Upper lobe of right lung (tissue), 1 donor: Measurements from ENCODE around the gene CYP2C9. TPM values are rescaled to one million over a fixed set of nuclear protein-coding genes. Genes with fewer than 3 reads are reported as not detected.
"Not testable (repeated sequence)": the region's sequence is repeated elsewhere in the genome, so short reads cannot be mapped to it uniquely, and the experiment has no call there.

Experiments
- ATAC-seq: fragments of 200-7000 bp; cut with Tn5 transposase; one replicate; pipeline ENCODE4 v1.9.1; 2020; ENCODE audit warnings: mild to moderate bottlenecking, moderate library complexity
- DNase-seq: peaks from one replicate; pipeline ENCODE4 v3.0.0-alpha.2; 2020
- H3K27ac ChIP-seq: fragments of 200-600 bp; one replicate; pipeline ENCODE4 v1.8.0; 2022
- H3K27me3 ChIP-seq: fragments of 200-600 bp; one replicate; pipeline ENCODE4 v1.8.0; 2022; ENCODE audit warnings: mild to moderate bottlenecking
- H3K36me3 ChIP-seq: fragments of 200-600 bp; one replicate; pipeline ENCODE4 v1.8.0; 2022
- H3K4me1 ChIP-seq: fragments of 200-600 bp; one replicate; pipeline ENCODE4 v1.8.0; 2022
- H3K4me3 ChIP-seq: fragments of 200-600 bp; one replicate; pipeline ENCODE4 v1.8.0; 2022; ENCODE audit warnings: mild to moderate bottlenecking
- H3K9me3 ChIP-seq: fragments of 200-600 bp; one replicate; pipeline ENCODE4 v1.8.0; 2022
- CTCF ChIP-seq: fragments of 200-600 bp; IDR thresholded peaks from one replicate; pipeline ENCODE4 v1.8.0; 2022; ENCODE audit warnings: antibody characterized with exemption
- intact Hi-C: fragments of 100-400 bp; cut with DNase I; formaldehyde crosslinking; loops from one replicate; pipeline ENCODE4 v1.11.0; 2022
- long read RNA-seq: library from polyadenylated mRNA; unstranded; transcript quantifications from one replicate; pipeline ENCODE4 v2.0.0, GENCODE V29; 2021
- total RNA-seq: library from RNA; stranded (reverse); fragmentation: NEBNext Ultra II Directional; extraction: Animal tissue kit (Norgen Biotek cat#: 25700); gene quantifications from one replicate; pipeline ENCODE4 v1.2.1, GENCODE V29; 2021
- donor health status: DM: no; HTN: yes; CAD: no; lungs with severe emphysema.

The CYP2C9 gene
- 0.20 TPM for total RNA-seq
- long read RNA-seq = 0 reads

GRCh38 chr10:94938383-94938782 is at the start of gene CYP2C9:
CYP2C9 (plus strand) TSS chr10:94938658; CDS start chr10:94938683, 25 bp downstream.
- H3K27ac ChIP-seq = no peak within 1 kb of the TSS
- ATAC-seq (no peak), DNase-seq (no peak)
- H3K27me3 ChIP-seq = no peaks in the 10 kb centered on the region
- H3K9me3 ChIP-seq = no peaks in the 10 kb centered on the region
- no peaks in the 10 kb centered on the region for H3K4me1 ChIP-seq
- H3K36me3 ChIP-seq = no peaks in the 10 kb centered on the region
- intact Hi-C loops = no loop called here
- H3K4me3 ChIP-seq = no peak within 1 kb of the TSS
- no peak for TF ChIP-seq CTCF

GRCh38 chr10:94889123-94889522 is 49.3 kb upstream of the CYP2C9 start:
- H3K4me3 ChIP-seq = no peak overlapping the region
- no peaks in the 10 kb centered on the region for H3K9me3 ChIP-seq
- no peaks in the 10 kb centered on the region for H3K36me3 ChIP-seq
- intact Hi-C loops = no loop called here
- H3K27me3 ChIP-seq = no peaks in the 10 kb centered on the region
- ATAC-seq = no peak
- H3K4me1 ChIP-seq = no peaks in the 10 kb centered on the region
- H3K27ac ChIP-seq = no peak overlapping the region
- no peak for TF ChIP-seq CTCF
- DNase-seq = no peak

GRCh38 chr10:94890264-94891022 is 48.0 kb upstream of the CYP2C9 start:
- H3K4me1 ChIP-seq = no peaks in the 10 kb centered on the region
- no peaks in the 10 kb centered on the region for H3K9me3 ChIP-seq
- no peaks in the 10 kb centered on the region for H3K36me3 ChIP-seq
- H3K27ac ChIP-seq = no peak overlapping the region
- no peak for TF ChIP-seq CTCF
- H3K27me3 ChIP-seq = no peaks in the 10 kb centered on the region
- DNase-seq (no peak), ATAC-seq (no peak)
- intact Hi-C loops = no loop called here
- no peak overlapping the region for H3K4me3 ChIP-seq

GRCh38 chr10:94898414-94898813 is 40.0 kb upstream of the CYP2C9 start:
- not testable (repeated sequence) for H3K27ac ChIP-seq, H3K4me1 ChIP-seq

GRCh38 chr10:94902080-94902479 is 36.4 kb upstream of the CYP2C9 start:
- H3K27ac ChIP-seq = no peak overlapping the region
- no peaks in the 10 kb centered on the region for H3K4me1 ChIP-seq
- intact Hi-C loops = no loop called here
- TF ChIP-seq CTCF = no peak
- no peaks in the 10 kb centered on the region for H3K9me3 ChIP-seq
- no peak overlapping the region for H3K4me3 ChIP-seq
- ATAC-seq (no peak), DNase-seq (no peak)
- no peaks in the 10 kb centered on the region for H3K27me3 ChIP-seq
- H3K36me3 ChIP-seq = no peaks in the 10 kb centered on the region

More at GRCh38 chr10:94898414-94898813, 40.0 kb upstream of the CYP2C9 start:
- ATAC-seq, H3K4me3 ChIP-seq, H3K27me3 ChIP-seq, DNase-seq, H3K9me3 ChIP-seq, intact Hi-C loops, H3K36me3 ChIP-seq: not testable (repeated sequence)

- no peaks in the 10 kb centered on the region for H3K27me3 ChIP-seq
- no peak for TF ChIP-seq CTCF
- intact Hi-C loops = no loop called here
- H3K36me3 ChIP-seq = no peaks in the 10 kb centered on the region
- H3K27ac ChIP-seq = no peak overlapping the region
- H3K4me1 ChIP-seq = no peaks in the 10 kb centered on the region
- no peak for DNase-seq
- ATAC-seq = peak; percentile 49
- no peaks in the 10 kb centered on the region for H3K9me3 ChIP-seq
- H3K4me3 ChIP-seq = no peak overlapping the region
Measured at GRCh38 chr10:94902570-94902969, 35.9 kb upstream of the CYP2C9 start.

- H3K4me3 ChIP-seq, H3K9me3 ChIP-seq, intact Hi-C loops, DNase-seq, H3K36me3 ChIP-seq, H3K27me3 ChIP-seq, H3K4me1 ChIP-seq, H3K27ac ChIP-seq: not testable (repeated sequence)
- ATAC-seq = peak; percentile 33
Measured at GRCh38 chr10:94904506-94905148, 33.8 kb upstream of the CYP2C9 start.
